T-helper 2 cell (primary cell): ENCODE results near the gene PDE2A.

Experiments used
- DNase-seq, 5 experiments: peaks; one replicate each; pipeline versions ENCODE4 v3.0.0 to v3.0.0-alpha.2; 2012 to 2022

The PDE2A gene

DNA sequence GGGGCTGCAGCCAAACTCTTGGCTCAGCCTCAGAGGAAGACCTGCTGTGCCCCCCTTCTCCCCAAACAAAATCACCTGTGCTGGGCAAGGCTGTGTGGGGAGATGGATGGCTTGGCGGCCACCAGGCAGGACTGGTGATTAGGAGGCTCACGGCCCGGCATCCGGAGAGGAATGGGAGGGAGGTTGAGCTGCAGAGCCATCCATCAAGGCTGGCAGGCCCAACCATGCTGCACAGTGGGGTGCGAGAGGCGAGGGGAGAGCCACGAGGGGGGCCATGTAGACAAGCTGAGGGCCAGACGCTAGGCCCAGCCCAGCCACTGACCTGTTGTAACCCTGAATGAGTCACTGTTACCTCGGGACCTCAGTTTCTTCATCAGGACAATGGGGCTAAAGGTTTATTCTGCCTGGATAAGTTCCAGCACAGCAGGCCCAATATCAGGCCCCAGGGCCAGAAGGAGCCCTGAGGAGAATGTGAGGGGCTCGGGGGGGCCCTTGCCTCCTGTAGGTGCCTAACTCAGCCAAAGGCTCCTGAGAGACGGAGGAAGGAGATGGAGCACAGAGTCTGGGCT lies 18.2 kb downstream of the PDE2A start:
- no peak for DNase-seq

DNA sequence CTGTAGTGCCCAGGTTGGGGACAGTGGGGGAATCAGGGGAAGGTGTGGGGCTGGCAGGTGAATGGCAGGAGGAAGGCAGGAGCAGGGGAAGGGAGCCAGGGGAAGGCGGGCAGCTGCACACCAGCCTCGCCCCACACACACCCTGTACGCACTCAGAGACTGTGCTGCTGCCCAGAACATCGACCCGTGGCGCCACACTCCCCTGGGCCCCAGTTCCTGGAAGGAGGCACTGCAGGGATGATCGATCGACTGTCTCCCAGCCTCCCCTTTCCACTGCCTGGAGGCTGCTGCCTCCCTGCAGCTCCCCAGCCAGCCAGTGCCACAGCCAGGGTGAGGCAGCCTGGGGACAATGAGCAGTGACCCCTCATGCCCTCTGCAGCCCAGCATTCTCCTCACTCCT lies 19.2 kb downstream of the PDE2A start:
- DNase-seq = no peak

DNA sequence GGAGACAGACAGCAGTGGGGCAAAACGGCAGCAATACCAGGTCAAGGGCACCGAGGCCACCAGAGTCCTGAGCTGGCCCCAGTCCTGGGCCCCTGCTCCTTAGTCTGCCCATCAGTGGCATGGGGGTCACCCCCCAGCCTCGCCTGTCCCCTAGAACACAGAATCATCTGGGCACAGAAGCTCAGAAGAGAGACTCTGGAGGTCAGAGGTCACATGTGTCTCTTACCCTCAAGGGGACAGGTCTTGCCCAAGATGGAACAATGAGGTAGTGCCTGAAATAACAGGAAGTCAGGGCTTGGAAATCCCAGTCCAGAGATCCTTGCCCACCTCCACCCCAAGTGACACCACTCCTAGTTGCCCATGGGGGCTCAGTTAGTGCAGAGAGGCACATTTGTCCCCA lies 20.6 kb downstream of the PDE2A start:
- DNase-seq = no peak

DNA sequence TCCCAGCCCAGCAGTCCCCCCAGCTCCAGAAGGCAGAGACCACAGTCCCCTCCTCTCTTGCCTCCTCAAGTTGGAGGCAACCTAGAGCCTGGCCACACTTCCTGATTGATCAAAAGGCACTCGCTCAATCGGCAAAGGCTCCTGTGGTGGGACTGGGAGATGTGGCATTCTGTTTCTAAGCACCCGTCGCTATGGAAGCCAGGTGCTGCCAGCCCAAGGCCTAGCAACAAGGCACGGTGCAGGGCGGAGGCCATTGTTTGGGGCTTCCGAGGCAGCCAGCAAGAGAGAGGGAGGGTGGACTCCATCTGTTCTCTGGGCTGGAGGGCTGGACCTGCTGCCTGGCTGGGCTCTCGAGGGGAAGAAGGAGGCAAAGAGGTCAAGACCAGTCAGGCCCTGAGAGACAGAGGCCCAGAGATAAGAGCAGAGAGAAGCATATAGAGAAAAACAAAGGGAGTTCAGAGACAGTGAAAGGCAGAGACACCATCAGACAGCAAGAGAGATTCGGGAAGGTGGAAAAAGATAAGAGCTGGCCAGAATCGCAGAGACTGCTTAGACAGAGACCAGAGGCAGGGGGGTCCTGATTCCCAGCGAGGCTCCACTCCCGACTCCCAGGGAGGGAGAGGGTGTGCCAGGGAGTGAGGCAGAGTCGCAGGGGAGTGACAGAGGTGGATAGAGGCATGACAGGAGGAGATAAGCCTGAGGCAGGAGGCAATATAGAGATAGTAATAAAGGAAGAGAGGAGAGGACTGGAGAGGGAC lies 21.2 kb downstream of the PDE2A start:
- DNase-seq = no peak

DNA sequence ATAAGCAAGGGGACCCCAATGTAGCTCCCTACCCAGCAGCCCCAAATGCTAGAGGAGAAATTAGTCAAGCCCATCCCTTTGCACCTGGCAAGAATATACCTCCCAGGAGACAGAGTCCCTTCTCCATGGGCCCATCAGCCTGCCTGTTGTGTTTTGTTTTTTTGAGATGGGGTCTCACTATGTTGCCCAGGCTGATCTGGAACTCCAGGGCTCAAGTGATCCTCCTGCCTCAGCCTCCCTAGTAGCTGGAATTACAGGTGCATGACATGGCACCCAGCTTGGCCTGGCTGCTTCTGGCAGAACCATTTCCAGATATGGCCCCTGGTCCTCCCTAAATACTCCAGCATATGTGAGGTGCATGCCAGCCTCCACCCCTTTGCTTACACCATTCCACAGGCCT lies 22.1 kb downstream of the PDE2A start:
- DNase-seq = no peak

DNA sequence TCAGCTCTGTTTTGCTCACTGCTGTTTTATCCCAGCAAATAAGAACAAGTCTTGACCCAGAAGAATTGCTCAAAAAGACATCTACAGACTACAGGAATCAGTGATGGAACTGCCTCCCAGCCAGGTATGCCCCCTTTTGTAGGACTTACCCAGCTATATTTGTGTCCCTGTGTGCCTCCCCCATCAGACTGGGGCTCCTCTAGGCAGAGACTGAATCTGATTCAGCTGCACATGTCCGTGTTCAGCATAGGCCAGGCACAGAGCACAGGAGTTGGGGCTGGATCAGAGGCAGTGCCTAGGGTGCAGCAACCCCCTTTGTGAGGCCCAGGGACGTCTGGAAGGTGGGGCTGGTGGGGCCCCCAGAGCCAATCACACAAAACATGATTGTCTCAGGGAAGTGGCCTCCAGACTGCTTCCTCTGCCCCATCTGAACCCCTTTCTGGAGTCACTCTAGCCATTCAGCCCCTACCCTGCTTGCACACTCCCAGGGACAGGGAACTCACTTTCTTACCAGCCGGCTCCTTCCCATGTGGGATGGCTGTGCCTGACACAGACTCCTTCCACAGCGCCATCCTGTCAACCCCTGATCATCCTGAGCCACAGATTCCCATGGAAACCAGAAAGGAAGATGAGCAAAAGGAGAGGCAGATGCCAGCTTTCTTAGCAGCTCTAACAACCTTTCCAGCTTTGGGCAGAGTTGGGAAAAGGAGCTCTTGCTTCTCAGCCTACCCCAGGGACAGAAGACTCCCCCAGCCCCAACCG lies 24.8 kb downstream of the PDE2A start:
- DNase-seq = no peak

DNA sequence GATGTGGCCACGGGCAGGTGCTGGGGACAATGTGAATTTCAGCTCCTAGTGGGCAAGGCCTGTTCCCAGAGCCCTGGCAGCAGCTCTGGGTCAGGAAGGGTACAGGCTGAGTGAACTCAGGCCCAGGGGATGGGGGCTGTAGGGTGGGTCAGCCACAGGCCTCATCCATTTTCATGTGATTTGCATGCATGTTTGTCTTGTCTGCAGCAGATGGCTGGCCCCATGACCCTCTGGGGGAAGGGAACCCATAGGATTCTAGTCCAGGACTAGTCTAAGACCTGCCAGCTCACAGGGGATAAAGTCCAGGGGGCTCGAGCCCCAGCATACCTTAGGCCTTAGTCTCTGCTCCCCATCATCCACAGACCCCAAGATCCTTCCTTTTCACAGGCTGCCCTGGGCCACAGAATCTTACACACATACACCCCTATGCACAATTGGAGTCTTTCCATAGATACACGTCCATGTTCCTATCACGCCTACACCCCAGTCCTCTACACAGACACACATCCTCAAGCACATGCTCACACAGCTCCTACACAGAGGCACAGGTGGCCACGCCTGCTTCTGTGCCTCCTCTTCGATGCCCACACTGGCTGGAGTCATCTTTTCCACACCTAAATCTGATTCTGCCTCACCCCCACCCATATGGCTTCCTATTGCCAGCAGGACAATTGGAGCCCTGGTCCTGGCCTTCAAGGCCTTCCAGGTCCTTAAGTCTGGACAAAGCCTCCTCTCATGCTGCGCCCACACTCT lies 25.7 kb downstream of the PDE2A start:
- no peak for DNase-seq

DNA sequence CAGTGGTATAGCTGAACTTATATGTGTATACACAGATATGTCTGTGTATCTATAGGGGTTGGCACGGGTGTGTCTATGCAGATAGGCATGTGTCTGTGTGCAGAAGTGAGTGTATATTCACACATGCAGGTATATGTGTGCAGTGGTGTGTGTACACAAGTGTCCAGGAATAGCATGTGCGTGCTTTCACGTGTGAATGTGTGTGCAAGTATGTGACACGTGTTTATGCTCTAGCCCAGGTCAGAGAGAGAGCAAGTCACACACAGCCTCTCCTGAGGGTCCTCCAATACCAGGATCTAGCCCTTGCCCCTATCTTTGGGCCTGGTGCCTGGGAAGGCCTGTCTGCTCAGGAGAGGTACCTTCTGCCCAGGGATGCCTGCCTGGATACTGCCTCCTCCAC lies 26.3 kb downstream of the PDE2A start:
- no peak for DNase-seq

DNA sequence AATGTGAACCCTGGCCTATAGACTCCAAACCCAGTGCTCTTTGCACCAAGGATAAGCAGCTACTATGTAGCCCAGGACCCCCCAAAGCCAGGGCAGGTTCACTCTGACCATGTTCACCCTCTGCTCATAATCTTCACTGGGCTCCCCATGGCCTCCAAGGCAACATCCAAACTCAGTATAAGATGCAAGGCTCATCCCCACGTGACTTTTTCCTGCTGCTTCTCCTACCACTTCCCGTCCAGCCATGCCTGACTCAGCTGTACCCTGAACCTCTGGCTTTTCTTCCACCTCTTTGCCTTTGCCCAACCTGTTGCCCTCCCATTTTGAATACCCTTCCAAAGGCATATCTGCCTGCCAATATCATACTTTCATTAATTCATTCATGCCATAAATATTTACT lies 27.8 kb downstream of the PDE2A start:
- no peak for DNase-seq

DNA sequence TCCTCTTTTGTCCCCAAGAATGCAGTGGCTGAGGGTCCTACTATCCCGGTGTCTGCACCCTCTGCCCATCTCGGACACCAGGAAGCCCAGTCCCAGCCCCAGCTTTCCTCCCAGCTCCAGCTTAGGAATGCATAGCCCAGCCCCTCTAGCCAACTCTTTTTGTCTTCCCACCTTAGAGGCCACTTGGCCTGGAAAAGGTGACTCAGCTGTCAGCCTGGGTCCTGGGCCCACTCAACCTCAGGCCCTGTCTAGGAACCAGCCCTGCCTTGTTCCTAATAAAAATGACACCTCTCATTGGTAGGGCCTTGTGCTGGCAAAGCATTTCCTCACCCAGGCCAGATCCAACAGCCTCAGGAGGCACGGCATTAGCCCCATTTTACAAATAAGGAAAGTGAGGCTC lies 28.2 kb downstream of the PDE2A start:
- no peak for DNase-seq

DNA sequence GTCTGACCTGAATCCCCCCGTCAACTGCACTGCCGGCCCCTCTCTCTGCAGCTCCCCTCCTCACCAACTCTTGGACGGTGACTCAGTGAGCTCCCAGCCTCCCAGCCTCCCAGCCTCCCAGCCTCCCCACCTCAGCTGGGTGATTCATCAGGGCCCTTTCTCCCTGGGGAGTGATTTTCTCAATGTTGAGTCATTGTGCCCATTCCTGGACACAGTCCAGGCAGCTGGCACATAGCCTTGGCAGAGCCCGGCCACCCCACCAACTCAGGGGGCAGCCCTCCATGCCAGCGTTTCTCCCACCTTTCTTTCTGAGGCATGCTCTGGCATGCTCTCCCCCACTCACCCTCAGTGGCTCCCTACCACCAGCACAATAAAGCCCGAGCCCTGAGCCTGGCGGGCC lies 30.7 kb downstream of the PDE2A start:
- no peak for DNase-seq

DNA sequence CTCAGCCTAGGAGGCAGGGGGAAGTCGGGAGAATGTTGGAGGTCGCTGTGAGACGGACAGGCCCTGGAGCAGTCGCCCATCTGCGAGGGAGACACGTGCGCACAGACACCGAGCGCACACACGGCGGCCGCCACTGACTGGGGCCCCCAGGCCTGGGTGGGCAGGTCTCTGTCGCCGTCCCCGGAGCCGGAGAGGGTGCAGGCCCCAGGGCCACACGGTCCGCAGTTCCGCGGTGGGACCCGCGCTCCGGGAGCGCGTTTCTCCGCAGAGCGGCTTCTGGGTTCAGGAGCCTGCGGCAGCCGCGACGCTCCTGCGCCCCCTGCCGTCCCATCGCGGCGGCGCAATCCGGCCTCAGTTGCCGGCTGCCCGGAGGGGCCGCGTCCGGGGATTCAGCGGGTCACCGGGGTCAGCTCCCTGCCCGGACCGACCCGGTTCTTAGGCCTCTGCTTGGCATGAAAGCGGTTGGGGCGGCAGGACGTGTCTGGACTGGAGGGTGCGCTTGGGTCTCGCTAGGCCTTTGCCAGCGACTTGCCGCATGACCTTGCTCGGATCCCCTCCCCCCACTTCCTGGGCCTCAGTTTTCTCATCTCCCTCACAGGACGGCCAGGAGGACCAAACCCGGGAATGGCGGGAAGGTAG lies 31.2 kb downstream of the PDE2A start:
- peak; percentile 42 to 57 (median 45) for DNase-seq

DNA sequence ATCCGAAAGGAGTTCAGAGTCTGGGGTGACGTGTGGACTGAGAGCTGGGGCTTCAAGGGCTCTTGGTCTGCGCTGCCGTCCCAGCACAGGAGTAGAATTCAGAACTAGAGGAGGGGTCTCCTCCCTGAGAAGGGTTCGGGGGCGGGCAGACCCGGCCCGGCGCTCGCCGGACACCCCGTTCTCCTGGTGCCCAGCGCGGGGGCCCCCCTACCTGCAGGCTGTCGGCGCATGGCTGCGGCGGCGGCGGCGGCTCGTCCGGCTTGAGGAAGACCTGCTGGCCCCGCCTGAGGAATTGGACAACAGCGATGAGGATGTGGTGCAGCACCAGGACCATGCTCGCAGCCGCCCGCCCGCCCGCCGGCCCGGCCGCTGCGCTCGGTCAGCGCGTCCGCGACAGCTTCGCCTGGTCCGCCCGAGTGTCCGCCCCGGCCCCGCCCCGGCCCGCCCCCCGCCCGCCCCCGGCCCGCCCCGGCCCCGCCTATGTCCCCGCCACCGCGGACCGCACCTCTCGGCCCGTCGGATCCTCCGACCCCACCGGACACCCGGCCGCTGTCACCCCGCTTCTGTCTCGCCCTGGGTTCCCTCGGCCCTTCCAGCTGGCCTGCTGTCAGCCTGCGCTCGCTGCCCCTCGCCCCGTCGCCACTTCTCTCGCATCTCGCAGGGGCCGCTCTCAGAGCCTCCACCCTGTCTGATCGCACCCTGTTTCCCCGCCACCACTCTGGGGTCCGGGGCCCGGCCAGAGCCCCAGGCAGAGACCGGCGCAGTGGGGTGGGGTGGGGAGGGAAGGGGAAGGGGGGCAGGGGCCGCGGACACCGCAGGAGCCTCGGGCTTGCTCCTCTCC lies 32.0 kb downstream of the PDE2A start:
- DNase-seq = no peak

DNA sequence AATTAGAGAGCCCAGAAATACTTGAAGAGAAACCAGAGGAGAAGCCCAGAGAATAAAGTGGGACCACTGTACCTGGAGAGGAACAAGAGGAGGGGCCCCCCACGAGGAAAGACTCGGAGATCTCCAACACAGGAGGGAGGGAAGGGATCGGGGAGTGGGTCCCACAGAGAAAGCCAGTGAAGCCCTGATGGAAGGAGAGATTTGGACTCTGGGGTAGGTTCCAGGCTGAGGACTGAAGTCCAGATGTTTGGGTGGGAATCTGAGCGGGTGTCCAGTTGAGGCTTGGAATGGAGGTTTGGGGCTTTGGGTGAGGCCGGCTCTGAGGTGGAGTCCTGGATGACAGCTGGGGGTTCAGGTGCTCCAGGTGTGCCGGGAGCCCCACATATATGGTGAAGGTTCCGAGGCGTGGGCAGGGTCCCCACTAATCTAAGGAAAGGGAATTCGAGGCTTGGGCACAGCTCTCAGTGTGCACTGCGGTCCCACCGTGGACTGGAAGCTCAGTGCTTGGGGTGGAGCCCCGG lies 32.6 kb downstream of the PDE2A start:
- DNase-seq = no peak

DNA sequence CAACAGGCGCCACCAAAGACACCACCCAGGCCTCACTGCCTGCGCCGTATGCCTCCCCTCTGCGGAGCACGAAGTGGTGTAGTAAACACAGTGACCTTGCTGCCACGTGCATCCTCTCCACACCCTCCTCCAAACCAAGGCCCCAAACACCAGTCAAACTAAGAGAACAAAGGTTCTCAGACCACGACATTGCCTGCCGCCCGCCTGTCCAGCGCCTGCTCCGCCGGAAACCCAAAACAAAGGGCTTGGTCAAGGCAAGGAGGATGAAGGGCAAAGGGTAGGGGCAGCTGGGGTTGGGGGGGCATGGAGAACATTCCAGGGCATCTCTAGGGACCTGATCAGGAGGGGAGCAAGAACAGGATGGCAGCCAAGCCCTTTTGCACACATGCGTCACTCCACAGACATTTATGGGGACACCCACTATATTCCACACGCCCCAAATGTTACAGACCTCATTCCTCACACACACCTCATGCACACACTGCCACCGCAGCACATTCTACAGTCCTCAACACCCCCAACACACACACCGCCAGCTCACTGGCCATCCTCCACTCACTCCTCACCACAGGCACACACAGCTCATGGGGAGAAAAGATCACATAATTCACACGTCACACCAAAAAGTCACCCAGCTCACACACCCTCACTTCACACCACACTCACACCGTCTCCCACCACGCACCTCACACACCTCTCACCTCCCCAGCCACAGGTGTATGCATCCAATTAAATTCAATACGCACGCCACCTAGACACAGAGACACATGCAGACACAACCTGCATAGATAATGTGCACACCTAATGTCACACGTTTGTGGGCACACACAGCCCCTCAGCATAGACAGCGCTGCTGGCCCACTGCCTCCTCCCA lies 34.5 kb downstream of the PDE2A start:
- DNase-seq = no peak

DNA sequence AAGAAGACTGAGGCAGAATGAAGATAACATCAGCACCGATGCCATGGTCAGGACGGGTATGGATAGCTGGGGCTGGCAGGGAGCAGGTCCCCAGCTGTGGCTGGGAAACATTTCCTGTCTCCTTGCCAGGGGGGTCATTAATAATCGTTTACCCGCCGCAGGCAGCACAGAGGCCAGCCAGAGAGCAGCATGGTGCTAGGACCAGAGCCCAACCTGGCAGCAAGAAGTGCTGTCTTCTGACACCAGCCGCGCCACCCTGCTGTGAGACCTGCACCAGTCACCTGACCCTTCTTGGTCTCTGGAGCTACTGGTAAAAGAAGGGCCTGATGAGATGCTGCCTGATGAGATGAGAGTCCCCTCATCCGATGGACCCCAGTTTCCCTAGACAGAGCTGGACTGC lies 36.3 kb downstream of the PDE2A start:
- DNase-seq = no peak

DNA sequence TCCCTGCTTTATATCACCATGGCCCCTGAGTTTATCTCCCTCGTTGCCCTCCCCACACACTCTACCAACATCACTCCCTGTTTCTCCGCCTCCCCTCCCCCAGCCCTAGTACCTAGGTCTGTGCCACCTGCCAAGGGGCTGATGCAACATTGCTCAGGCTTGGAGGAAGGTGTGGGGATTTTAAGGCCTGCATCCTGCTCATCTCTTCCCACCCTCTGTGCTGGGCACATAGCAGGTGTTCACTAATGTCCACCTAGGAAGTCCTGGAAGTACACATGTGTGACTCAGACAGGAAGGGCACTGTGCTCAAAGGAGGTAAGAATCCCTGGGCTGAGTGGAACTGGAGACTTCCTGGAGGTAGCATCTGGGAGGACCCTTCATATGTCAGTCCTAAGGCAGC lies 37.0 kb downstream of the PDE2A start:
- no peak for DNase-seq

DNA sequence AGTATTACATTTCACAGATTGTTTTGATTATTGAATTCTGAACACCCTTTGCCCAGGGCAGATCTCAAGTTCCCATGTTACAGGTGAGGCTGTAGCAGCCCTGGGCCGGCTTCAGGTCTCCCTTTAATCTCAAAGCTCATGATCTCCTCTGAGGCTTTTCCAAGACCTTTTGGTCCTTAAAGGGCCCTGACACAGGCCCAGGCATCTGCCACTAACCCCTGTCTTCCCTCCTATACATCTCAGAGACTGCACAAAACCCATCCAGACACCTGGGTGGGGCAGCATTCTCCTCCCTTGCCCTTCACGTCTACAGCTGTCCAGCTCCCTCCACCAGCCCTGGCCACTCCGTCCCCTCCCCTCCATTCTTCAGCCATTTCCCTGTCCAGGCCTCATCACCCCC lies 37.8 kb downstream of the PDE2A start:
- no peak for DNase-seq

DNA sequence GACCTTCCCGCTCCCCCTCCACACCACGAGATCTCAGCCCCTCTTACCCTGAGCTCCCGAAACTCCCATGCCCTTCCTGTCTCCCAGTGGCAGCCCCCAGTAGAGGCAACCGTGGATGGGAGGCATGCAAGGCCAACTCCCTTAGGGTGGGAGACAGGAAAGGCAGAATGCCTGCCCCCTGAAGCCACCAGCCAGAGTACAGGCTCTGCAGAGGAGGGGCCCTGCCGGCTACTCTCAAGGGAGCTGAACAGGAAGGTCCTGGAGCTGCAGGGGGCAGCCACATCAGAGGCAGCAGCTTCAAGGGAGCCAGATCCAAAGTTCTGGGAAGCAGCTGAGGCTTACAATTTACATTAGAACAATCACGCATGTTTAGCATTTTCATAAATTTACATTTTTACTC lies 38.3 kb downstream of the PDE2A start:
- DNase-seq = no peak

DNA sequence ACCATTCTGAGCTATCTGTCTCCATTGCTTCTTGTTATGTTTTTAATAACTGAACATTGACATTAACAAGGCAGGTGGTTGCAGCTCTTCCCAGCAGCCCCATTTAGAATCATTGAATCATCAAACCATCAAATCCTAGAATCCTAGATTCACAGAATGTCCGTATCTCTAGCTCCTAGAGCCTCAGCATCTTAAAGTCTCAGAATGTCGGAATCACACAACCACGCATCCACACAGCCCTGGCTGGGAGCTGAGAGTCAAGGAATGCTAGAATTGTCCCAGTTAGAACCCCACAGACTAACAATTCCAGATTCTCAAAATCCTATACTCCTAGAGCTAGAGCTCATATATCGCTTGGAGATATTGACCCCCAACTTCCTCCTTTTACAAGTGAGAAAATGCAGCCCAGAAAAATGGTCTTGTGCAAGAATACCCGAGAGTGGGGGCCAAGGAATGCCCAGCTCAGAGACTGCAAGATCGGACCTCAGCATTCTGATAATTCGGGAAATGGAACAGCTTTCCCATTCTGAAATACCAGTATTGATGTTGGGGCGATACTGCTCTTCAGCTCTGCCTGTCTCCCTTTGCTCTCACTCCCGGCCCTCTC lies 38.8 kb downstream of the PDE2A start:
- no peak for DNase-seq
